NCI-H2171 treated with DMSO at 0.1 percent for 48 hours (cell line): ENCODE results near the gene EPDR1.

Experiments
- DNase-seq: peaks from one replicate; lab custom pipeline; 2025; lab: John Stamatoyannopoulos, UW

EPDR1 gene

GRCh38 chr7:37920305-37920848 lies at the start of gene EPDR1:
Gene EPDR1, plus strand, starts transcription at chr7:37920640. Its CDS starts 300 bp downstream, at chr7:37920940.
- DNase-seq: peak; percentile 89

GRCh38 chr7:37882086-37882485 lies 38.4 kb upstream of the EPDR1 start:
- no peak for DNase-seq

- DNase-seq: no peak
Observed at GRCh38 chr7:37893359-37893758, 27.1 kb upstream of the EPDR1 start.

GRCh38 chr7:37894671-37895070 lies 25.8 kb upstream of the EPDR1 start:
- no peak for DNase-seq

- no peak for DNase-seq
Observed at GRCh38 chr7:37899712-37900247, 20.7 kb upstream of the EPDR1 start.

GRCh38 chr7:37901236-37901827 lies 19.1 kb upstream of the EPDR1 start:
- DNase-seq: peak; percentile 70

GRCh38 chr7:37901890-37902524 lies 18.4 kb upstream of the EPDR1 start:
- peak; percentile 22 for DNase-seq

GRCh38 chr7:37908221-37908788 lies 12.1 kb upstream of the EPDR1 start:
- no peak for DNase-seq

GRCh38 chr7:37912756-37913155 lies 7.7 kb upstream of the EPDR1 start:
- DNase-seq: no peak

GRCh38 chr7:37915438-37915837 lies 5.0 kb upstream of the EPDR1 start:
- no peak for DNase-seq

GRCh38 chr7:37916017-37916672 lies 4.3 kb upstream of the EPDR1 start:
- peak; percentile 63 for DNase-seq

GRCh38 chr7:37916673-37917660 lies 3.5 kb upstream of the EPDR1 start, which contains the start of gene SFRP4:
Gene SFRP4, minus strand, starts transcription at chr7:37916817. Its CDS starts 280 bp downstream, at chr7:37916537.
- peak; percentile 39 for DNase-seq

- DNase-seq: no peak
Observed at GRCh38 chr7:37918526-37918925, 1.9 kb upstream of the EPDR1 start.

- DNase-seq: peak; percentile 83
Observed at GRCh38 chr7:37920849-37921805, 687 bp downstream of the EPDR1 start.

GRCh38 chr7:37921876-37922275 lies 1.4 kb downstream of the EPDR1 start:
- peak; percentile 18 for DNase-seq

GRCh38 chr7:37923996-37924395 lies 3.6 kb downstream of the EPDR1 start:
- no peak for DNase-seq

GRCh38 chr7:37924491-37925041 lies 4.1 kb downstream of the EPDR1 start:
- no peak for DNase-seq

- no peak for DNase-seq
Observed at GRCh38 chr7:37925620-37926019, 5.2 kb downstream of the EPDR1 start.

GRCh38 chr7:37927773-37928444 lies 7.5 kb downstream of the EPDR1 start:
- no peak for DNase-seq
